ENCODE results near the gene PSAP. TPM values are rescaled to one million over a fixed set of nuclear protein-coding genes. Genes with fewer than 3 reads are reported as not detected.

PSAP gene
- total RNA-seq, 1 experiment from 2014 or later = 1,316 TPM

GRCh38 chr10:71860243-71861029 is 9.4 kb upstream of the PSAP start:
- Mint-ChIP-seq H3K4me1 (ENCODE audit: low read depth, unreplicated experiment) (peaks cover 6% of the 10 kb centered on the region), H3K9me3 (ENCODE audit: unreplicated experiment) (no peaks in the 10 kb centered on the region), H3K36me3 (ENCODE audit: insufficient read depth, unreplicated experiment) (peaks cover 8% of the 10 kb centered on the region), H3K4me3 (ENCODE audit: unreplicated experiment) (no peak overlapping the region), H3K27ac (ENCODE audit: unreplicated experiment) (peak overlapping the region; percentile 91), H3K27me3 (ENCODE audit: insufficient read depth, unreplicated experiment) (no peaks in the 10 kb centered on the region)
- ChIA-PET POLR2A (interaction anchor here (0.5 to 2.7 kb wide), 4 partner anchors 8 to 23 kb away, joined by 3 to 29 read pairs (median 3); partner anchors contain the start of gene PSAP), CTCF (interaction anchor here (0.5 to 1.5 kb wide), 6 partner anchors 9 to 46 kb away, joined by 3 to 6 read pairs (median 4); partner anchors contain the start of gene PSAP)
- Histone ChIP-seq H3K27me3 (replicated peaks; ENCODE audit: control insufficient read depth, insufficient read depth, low read length) (no peaks in the 10 kb centered on the region), H3K4me3 (ENCODE audit: low read depth, low read length) (no peak overlapping the region), H3K9me3 (no peaks in the 10 kb centered on the region), H3K36me3 (ENCODE audit: control insufficient read depth, insufficient read depth, low read length) (no peaks in the 10 kb centered on the region), H3K4me1 (peaks cover 11% of the 10 kb centered on the region)
- intact Hi-C loops (cut with micrococcal nuclease; ENCODE audit: unreplicated experiment) = no loop called here
- no peak for TF ChIP-seq CTCF (IDR thresholded peaks at IDR 0.05; ENCODE audit: insufficient read depth in 1 of 2, low read depth in 1 of 2, low read length in 1 of 2, severe bottlenecking in 1 of 2, unreplicated experiment in 1 of 2)
- TSS peak; percentile 83 for BruUV-seq (replicated peaks)
- peak; percentile 87 to 90 for DNase-seq

- peaks cover 11% of the 10 kb centered on the region for H3K4me1 ChIP-seq
- ChIA-PET CTCF (interaction anchor here (1.5 kb wide), 1 partner anchor 38 kb away, joined by 6 read pairs; no protein-coding TSS in a partner anchor), POLR2A (interaction anchor here (2.7 kb wide), 1 partner anchor 7 kb away, joined by 29 read pairs; the partner anchor contains the start of gene PSAP)
- H3K4me3 ChIP-seq (ENCODE audit: low read depth, low read length) = no peak overlapping the region
- no peaks in the 10 kb centered on the region for H3K27me3 ChIP-seq (replicated peaks; ENCODE audit: control insufficient read depth, insufficient read depth, low read length)
- Mint-ChIP-seq H3K9me3 (ENCODE audit: unreplicated experiment) (no peaks in the 10 kb centered on the region), H3K4me1 (ENCODE audit: low read depth, unreplicated experiment) (peaks cover 6% of the 10 kb centered on the region), H3K4me3 (ENCODE audit: unreplicated experiment) (no peak overlapping the region), H3K36me3 (ENCODE audit: insufficient read depth, unreplicated experiment) (peaks cover 8% of the 10 kb centered on the region), H3K27ac (ENCODE audit: unreplicated experiment) (no peak overlapping the region), H3K27me3 (ENCODE audit: insufficient read depth, unreplicated experiment) (no peaks in the 10 kb centered on the region)
- intact Hi-C loops (cut with micrococcal nuclease; ENCODE audit: unreplicated experiment) = no loop called here
- H3K36me3 ChIP-seq (ENCODE audit: control insufficient read depth, insufficient read depth, low read length) = no peaks in the 10 kb centered on the region
- no peak for DNase-seq
- no TSS peak for BruUV-seq (replicated peaks)
- no peak for TF ChIP-seq CTCF (IDR thresholded peaks at IDR 0.05; ENCODE audit: insufficient read depth in 1 of 2, low read depth in 1 of 2, low read length in 1 of 2, severe bottlenecking in 1 of 2, unreplicated experiment in 1 of 2)
- no peaks in the 10 kb centered on the region for H3K9me3 ChIP-seq
These were observed 7.2 kb upstream of the PSAP start for GRCh38 chr10:71857934-71858890.

- BruUV-seq (replicated peaks) = no TSS peak
- CTCF ChIA-PET = interaction anchor here (0.5 to 1.1 kb wide), 2 partner anchors 40 to 48 kb away, joined by 3 to 6 read pairs; no protein-coding TSS in a partner anchor
- H3K4me1 ChIP-seq = peaks cover 11% of the 10 kb centered on the region
These were observed 5.6 kb upstream of the PSAP start for GRCh38 chr10:71856619-71857018.

More at GRCh38 chr10:71856619-71857018, 5.6 kb upstream of the PSAP start:
- Mint-ChIP-seq H3K27ac (ENCODE audit: unreplicated experiment) (no peak overlapping the region), H3K27me3 (ENCODE audit: insufficient read depth, unreplicated experiment) (no peaks in the 10 kb centered on the region), H3K36me3 (ENCODE audit: insufficient read depth, unreplicated experiment) (peaks cover 8% of the 10 kb centered on the region), H3K4me1 (ENCODE audit: low read depth, unreplicated experiment) (peaks cover 6% of the 10 kb centered on the region), H3K4me3 (ENCODE audit: unreplicated experiment) (no peak overlapping the region), H3K9me3 (ENCODE audit: unreplicated experiment) (no peaks in the 10 kb centered on the region)
- H3K9me3 ChIP-seq = no peaks in the 10 kb centered on the region
- intact Hi-C loops (cut with micrococcal nuclease; ENCODE audit: unreplicated experiment) = no loop called here
- no peaks in the 10 kb centered on the region for H3K36me3 ChIP-seq (ENCODE audit: control insufficient read depth, insufficient read depth, low read length)
- H3K27me3 ChIP-seq (replicated peaks; ENCODE audit: control insufficient read depth, insufficient read depth, low read length) = no peaks in the 10 kb centered on the region
- H3K4me3 ChIP-seq (ENCODE audit: low read depth, low read length) = no peak overlapping the region
- POLR2A ChIA-PET = no interaction called here
- DNase-seq = no peak
- TF ChIP-seq CTCF (IDR thresholded peaks at IDR 0.05; ENCODE audit: insufficient read depth in 1 of 2, low read depth in 1 of 2, low read length in 1 of 2, severe bottlenecking in 1 of 2, unreplicated experiment in 1 of 2) = no peak
